HepG2 (cell line): ENCODE measurements around the gene FOXN3. TPM values are rescaled to one million over a fixed set of nuclear protein-coding genes. Genes with fewer than 3 reads are reported as not detected.

Experiments used
- ATAC-seq: fragments of 200-7000 bp; cut with Tn5 transposase; 3 replicates; pipeline ENCODE4 v1.9.1; 2020; ENCODE audit warnings: mild to moderate bottlenecking, moderate library complexity
- BruUV-seq: library from RNA; stranded (reverse); fragments of 400-500 nt; replicated peaks from 2 replicates; lab custom pipeline; 2021; lab: Mats Ljungman, UMichigan
- CTCF ChIA-PET: fragments of 300-600 bp; formaldehyde crosslinking; extraction: SDS; loops from one replicate; lab custom pipeline; 2021; ENCODE audit warnings: low total read pairs, inconsistent platforms, low intra/inter-chr PET ratio; lab: Yijun Ruan, JAX
- POLR2A ChIA-PET: fragments of 350-600 bp; sonication (Branson Sonifier 250); formaldehyde crosslinking; loops from one replicate; lab custom pipeline; 2020; ENCODE audit warnings: antibody characterized with exemption, inconsistent platforms; lab: Yijun Ruan, JAX
- DNase-seq: peaks from one replicate; pipeline ENCODE4 v3.0.0-alpha.2; 2015; ENCODE audit warnings: low spot score
- FAIRE-seq: peaks from 3 replicates; lab custom pipeline; 2011; peaks lifted over from hg19 to GRCh38; lab: Jason Lieb, UNC
- H2AFZ ChIP-seq: one replicate; pipeline ENCODE4 v1.6.1; 2011; ENCODE audit warnings: low read length, inconsistent platforms
- H3K27ac ChIP-seq: fragments of 300-600 bp; 3 replicates; pipeline ENCODE4 v1.8.0; 2011; ENCODE audit warnings: mixed run types, mild to moderate bottlenecking, mixed read lengths, low read length, inconsistent platforms; ENCODE audit not compliant: insufficient read depth; ENCODE audit errors: extremely low read length
- H3K27me3 ChIP-seq, 2 experiments: fragments of 200-600 bp in 1 of 2; 2 replicates in 1 of 2; 3 replicates in 1 of 2; pipeline versions ENCODE4 v1.6.0 to v1.8.0; 2011; ENCODE audit warnings: low read length in 2 of 2, mild to moderate bottlenecking in 2 of 2, moderate library complexity in 2 of 2, inconsistent platforms in 1 of 2; ENCODE audit not compliant: insufficient read depth in 2 of 2, control insufficient read depth in 1 of 2
- H3K36me3 ChIP-seq, 2 experiments: fragments of 200-600 bp in 1 of 2; replicated peaks in 1 of 2; 2 replicates in 1 of 2; 3 replicates in 1 of 2; pipeline versions ENCODE4 v1.5.1 to v1.8.0; 2011; ENCODE audit warnings: low read length in 2 of 2, inconsistent platforms in 1 of 2; ENCODE audit not compliant: insufficient read depth in 2 of 2, control insufficient read depth in 1 of 2
- H3K4me1 ChIP-seq: 2 replicates; pipeline ENCODE4 v1.5.1; 2012; ENCODE audit warnings: low read length, inconsistent platforms; ENCODE audit not compliant: insufficient read depth
- H3K4me2 ChIP-seq: 2 replicates; pipeline ENCODE4 v1.6.0; 2011; ENCODE audit warnings: low read depth, low read length, inconsistent platforms
- H3K4me3 ChIP-seq, 3 experiments: fragments of 200-600 bp in 1 of 3; sonication (generic), shearing (Covaris generic) in 1 of 3; replicated peaks in 1 of 3; 2 replicates each; pipeline ENCODE4 v1.5.1; 2011 to 2016; ENCODE audit warnings: low read length in 3 of 3, inconsistent platforms in 2 of 3, low read depth in 2 of 3, mild to moderate bottlenecking in 2 of 3, control low read depth in 1 of 3, mixed read lengths in 1 of 3; ENCODE audit not compliant: insufficient read depth in 1 of 3
- H3K79me2 ChIP-seq: one replicate; pipeline ENCODE4 v1.6.1; 2011; ENCODE audit warnings: low read length, inconsistent platforms; ENCODE audit not compliant: insufficient read depth
- H3K9ac ChIP-seq: 2 replicates; pipeline ENCODE4 v1.6.0; 2011; ENCODE audit warnings: mild to moderate bottlenecking, low read depth, low read length, inconsistent platforms; ENCODE audit not compliant: insufficient read depth
- H3K9me3 ChIP-seq: 2 replicates; pipeline ENCODE4 v1.5.1; 2012; ENCODE audit warnings: mild to moderate bottlenecking, low read length
- H4K20me1 ChIP-seq: 2 replicates; pipeline ENCODE4 v1.6.0; 2011; ENCODE audit warnings: inconsistent platforms, mild to moderate bottlenecking, low read length, moderate library complexity; ENCODE audit not compliant: insufficient read depth
- ASH2L ChIP-seq: fragments of 300-600, 200-600 bp; sonication (generic); IDR thresholded peaks from 2 replicates; pipeline ENCODE4 v1.7.0; 2017; ENCODE audit warnings: low read depth, mild to moderate bottlenecking, moderate library complexity, mixed read lengths, low read length; ENCODE audit not compliant: insufficient read length
- FOXO1 ChIP-seq: sonication (generic); formaldehyde crosslinking; IDR thresholded peaks from 2 replicates; pipeline ENCODE4 v1.4.0; 2020; ENCODE audit warnings: missing genetic modification reagents
- KAT2B ChIP-seq: fragments of 150-350 bp; IDR thresholded peaks from 2 replicates; pipeline ENCODE4 v1.6.1; 2014; ENCODE audit warnings: low read depth, low read length, borderline replicate concordance
- KDM6A ChIP-seq: IDR thresholded peaks from 2 replicates; pipeline ENCODE4 v1.6.1; 2016; ENCODE audit warnings: low read depth
- MEF2D ChIP-seq: sonication (generic); formaldehyde crosslinking; IDR thresholded peaks from 2 replicates; pipeline ENCODE4 v1.5.1; 2020; ENCODE audit warnings: mild to moderate bottlenecking, missing genetic modification reagents
- NCOA2 ChIP-seq: sonication (generic); formaldehyde crosslinking; IDR thresholded peaks from 2 replicates; pipeline ENCODE4 v1.8.0; 2022; ENCODE audit warnings: inconsistent platforms
- ZNF251 ChIP-seq: sonication (generic); formaldehyde crosslinking; IDR thresholded peaks from 2 replicates; pipeline ENCODE4 v1.9.0; 2021; ENCODE audit warnings: mild to moderate bottlenecking, missing genetic modification reagents
- ZNF660 ChIP-seq: sonication (generic); formaldehyde crosslinking; IDR thresholded peaks from 2 replicates; pipeline ENCODE4 v1.5.1; 2020; ENCODE audit warnings: mild to moderate bottlenecking, low read depth, missing genetic modification reagents, borderline replicate concordance
- WGBS: methylation state at CpG from one replicate; pipeline ENCODE4 v1.1.6; 2017; ENCODE audit warnings: low lambda C conversion rate; 5-methylcytosine and 5-hydroxymethylcytosine counted together
- in situ Hi-C: cut with HindIII; loops from 2 replicates; pipeline ENCODE4 v1.10.0; 2017; ENCODE audit warnings: low pct_unique_long_range_greater_than_20kb; ENCODE audit not compliant: extremely low pct_ligation_motif_present
- intact Hi-C: fragments of 100-400 bp; cut with micrococcal nuclease; formaldehyde crosslinking; loops from one replicate; pipeline ENCODE4 v1.10.0; 2022; ENCODE audit not compliant: unreplicated experiment
- polyA plus RNA-seq, 8 experiments: library from polyadenylated mRNA; depleted of rRNA in 3 of 8; stranded (reverse) in 7 of 8; unstranded in 1 of 8; fragments of >200 nt; fragmentation: Illumina TruSeq in 4 of 8; extraction: Trizol in 4 of 8; gene quantifications; 2 replicates each; pipeline versions ENCODE4 v1.2.1 to v1.2.3, GENCODE V29; 2011 to 2016; ENCODE audit warnings: low read depth in 4 of 8, missing spikeins in 1 of 8, mixed read lengths in 1 of 8; ENCODE audit not compliant: insufficient read depth in 1 of 8
- total RNA-seq, 5 experiments: library from RNA; depleted of rRNA; stranded (reverse); fragments of >200 nt; fragmentation: Illumina TruSeq; extraction: Trizol; gene quantifications; 2 replicates each; pipeline ENCODE4 v1.2.3, GENCODE V29; 2016; ENCODE audit warnings: low read depth in 1 of 5
- TF ChIP-seq, protein P1 (sequence below): sonication (generic); formaldehyde crosslinking; IDR thresholded peaks from 2 replicates; pipeline ENCODE4 v1.9.0; 2021; ENCODE audit warnings: mild to moderate bottlenecking, missing genetic modification reagents
- TF ChIP-seq, protein P2 (sequence below): sonication (generic); formaldehyde crosslinking; conservative IDR thresholded peaks from 2 replicates; pipeline ENCODE4 v1.8.0; 2022; ENCODE audit warnings: low read depth, missing genetic modification reagents
- TF ChIP-seq, protein P3 (sequence below): sonication (generic); formaldehyde crosslinking; conservative IDR thresholded peaks from 2 replicates; pipeline ENCODE4 v1.4.0; 2020; ENCODE audit warnings: missing genetic modification reagents
- TF ChIP-seq, protein P4 (sequence below): sonication (generic); formaldehyde crosslinking; IDR thresholded peaks from 2 replicates; pipeline ENCODE4 v1.9.0; 2022; ENCODE audit warnings: low read depth, missing genetic modification reagents

Gene FOXN3
- total and polyA plus RNA-seq, 2 of the 13 experiments (the other 11 are each of a cell fraction or from before 2014, with no cell fraction given), result 32.4 to 70.2 TPM

DNA sequence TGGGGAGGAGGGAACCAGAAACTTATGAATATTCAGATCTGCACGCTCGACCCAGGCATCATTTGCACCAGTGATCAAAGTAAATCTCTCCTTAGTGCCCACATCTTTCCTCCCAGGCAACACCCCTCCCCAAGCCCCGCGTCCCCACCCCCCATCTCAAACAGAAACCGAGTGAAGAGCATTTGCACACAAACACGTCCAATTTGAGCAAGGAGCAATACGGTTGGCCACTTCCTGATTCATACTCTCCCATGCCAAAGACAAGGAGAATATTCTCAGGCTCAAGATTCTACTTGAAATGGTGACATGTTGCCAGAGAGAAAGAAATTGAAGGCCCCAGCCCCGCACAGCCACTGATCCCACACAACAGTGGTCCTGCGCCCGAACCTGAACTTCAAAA is 7.1 kb downstream of the FOXN3 start:
- POLR2A ChIA-PET, result no interaction called here
- H3K4me3 ChIP-seq, result peak overlapping the region in 1 of 3 experiments; percentile 14; a peak in 1 of 6 replicates
- CTCF ChIA-PET, result no interaction called here
- no peaks in the 10 kb centered on the region for H3K27me3 ChIP-seq
- in situ Hi-C loops, result loop anchor here (25.0 kb wide), 1 partner anchor 502 kb away; no protein-coding TSS in a partner anchor
- H3K9ac ChIP-seq, result no peak overlapping the region
- no peak for ATAC-seq
- no peak for DNase-seq
- 80% methylated on average over 10 of the region's 10 CpGs for WGBS
- H3K9me3 ChIP-seq, result no peaks in the 10 kb centered on the region
- intact Hi-C loops, result loop anchor here (10.0 kb wide), 1 partner anchor 365 kb away; no protein-coding TSS in a partner anchor
- no TSS peak for BruUV-seq
- FAIRE-seq, result no peak
- no peak overlapping the region for H2AFZ ChIP-seq
- H3K4me2 ChIP-seq, result peak overlapping the region; percentile 51
- peaks cover 46% of the 10 kb centered on the region for H4K20me1 ChIP-seq
- H3K79me2 ChIP-seq, result peaks cover 98% of the 10 kb centered on the region
- H3K36me3 ChIP-seq, result peaks cover 26 to 60% of the 10 kb centered on the region in 2 experiments
- peaks cover 85% of the 10 kb centered on the region for H3K4me1 ChIP-seq
- H3K27ac ChIP-seq, result no peak overlapping the region
- no peak for TF ChIP-seq KAT2B
- TF ChIP-seq, protein P1, sequence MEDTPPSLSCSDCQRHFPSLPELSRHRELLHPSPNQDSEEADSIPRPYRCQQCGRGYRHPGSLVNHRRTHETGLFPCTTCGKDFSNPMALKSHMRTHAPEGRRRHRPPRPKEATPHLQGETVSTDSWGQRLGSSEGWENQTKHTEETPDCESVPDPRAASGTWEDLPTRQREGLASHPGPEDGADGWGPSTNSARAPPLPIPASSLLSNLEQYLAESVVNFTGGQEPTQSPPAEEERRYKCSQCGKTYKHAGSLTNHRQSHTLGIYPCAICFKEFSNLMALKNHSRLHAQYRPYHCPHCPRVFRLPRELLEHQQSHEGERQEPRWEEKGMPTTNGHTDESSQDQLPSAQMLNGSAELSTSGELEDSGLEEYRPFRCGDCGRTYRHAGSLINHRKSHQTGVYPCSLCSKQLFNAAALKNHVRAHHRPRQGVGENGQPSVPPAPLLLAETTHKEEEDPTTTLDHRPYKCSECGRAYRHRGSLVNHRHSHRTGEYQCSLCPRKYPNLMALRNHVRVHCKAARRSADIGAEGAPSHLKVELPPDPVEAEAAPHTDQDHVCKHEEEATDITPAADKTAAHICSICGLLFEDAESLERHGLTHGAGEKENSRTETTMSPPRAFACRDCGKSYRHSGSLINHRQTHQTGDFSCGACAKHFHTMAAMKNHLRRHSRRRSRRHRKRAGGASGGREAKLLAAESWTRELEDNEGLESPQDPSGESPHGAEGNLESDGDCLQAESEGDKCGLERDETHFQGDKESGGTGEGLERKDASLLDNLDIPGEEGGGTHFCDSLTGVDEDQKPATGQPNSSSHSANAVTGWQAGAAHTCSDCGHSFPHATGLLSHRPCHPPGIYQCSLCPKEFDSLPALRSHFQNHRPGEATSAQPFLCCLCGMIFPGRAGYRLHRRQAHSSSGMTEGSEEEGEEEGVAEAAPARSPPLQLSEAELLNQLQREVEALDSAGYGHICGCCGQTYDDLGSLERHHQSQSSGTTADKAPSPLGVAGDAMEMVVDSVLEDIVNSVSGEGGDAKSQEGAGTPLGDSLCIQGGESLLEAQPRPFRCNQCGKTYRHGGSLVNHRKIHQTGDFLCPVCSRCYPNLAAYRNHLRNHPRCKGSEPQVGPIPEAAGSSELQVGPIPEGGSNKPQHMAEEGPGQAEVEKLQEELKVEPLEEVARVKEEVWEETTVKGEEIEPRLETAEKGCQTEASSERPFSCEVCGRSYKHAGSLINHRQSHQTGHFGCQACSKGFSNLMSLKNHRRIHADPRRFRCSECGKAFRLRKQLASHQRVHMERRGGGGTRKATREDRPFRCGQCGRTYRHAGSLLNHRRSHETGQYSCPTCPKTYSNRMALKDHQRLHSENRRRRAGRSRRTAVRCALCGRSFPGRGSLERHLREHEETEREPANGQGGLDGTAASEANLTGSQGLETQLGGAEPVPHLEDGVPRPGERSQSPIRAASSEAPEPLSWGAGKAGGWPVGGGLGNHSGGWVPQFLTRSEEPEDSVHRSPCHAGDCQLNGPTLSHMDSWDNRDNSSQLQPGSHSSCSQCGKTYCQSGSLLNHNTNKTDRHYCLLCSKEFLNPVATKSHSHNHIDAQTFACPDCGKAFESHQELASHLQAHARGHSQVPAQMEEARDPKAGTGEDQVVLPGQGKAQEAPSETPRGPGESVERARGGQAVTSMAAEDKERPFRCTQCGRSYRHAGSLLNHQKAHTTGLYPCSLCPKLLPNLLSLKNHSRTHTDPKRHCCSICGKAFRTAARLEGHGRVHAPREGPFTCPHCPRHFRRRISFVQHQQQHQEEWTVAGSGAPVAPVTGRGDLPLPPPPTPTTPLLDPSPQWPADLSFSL, result no peak
- no peak for TF ChIP-seq ZNF251
- TF ChIP-seq ZNF660 (CRISPR knock-in tag), result no peak
- no peak for TF ChIP-seq NCOA2
- TF ChIP-seq, protein P2, sequence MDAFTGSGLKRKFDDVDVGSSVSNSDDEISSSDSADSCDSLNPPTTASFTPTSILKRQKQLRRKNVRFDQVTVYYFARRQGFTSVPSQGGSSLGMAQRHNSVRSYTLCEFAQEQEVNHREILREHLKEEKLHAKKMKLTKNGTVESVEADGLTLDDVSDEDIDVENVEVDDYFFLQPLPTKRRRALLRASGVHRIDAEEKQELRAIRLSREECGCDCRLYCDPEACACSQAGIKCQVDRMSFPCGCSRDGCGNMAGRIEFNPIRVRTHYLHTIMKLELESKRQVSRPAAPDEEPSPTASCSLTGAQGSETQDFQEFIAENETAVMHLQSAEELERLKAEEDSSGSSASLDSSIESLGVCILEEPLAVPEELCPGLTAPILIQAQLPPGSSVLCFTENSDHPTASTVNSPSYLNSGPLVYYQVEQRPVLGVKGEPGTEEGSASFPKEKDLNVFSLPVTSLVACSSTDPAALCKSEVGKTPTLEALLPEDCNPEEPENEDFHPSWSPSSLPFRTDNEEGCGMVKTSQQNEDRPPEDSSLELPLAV (CRISPR knock-in tag), result no peak
- no peak for TF ChIP-seq ASH2L
- TF ChIP-seq, protein P3, sequence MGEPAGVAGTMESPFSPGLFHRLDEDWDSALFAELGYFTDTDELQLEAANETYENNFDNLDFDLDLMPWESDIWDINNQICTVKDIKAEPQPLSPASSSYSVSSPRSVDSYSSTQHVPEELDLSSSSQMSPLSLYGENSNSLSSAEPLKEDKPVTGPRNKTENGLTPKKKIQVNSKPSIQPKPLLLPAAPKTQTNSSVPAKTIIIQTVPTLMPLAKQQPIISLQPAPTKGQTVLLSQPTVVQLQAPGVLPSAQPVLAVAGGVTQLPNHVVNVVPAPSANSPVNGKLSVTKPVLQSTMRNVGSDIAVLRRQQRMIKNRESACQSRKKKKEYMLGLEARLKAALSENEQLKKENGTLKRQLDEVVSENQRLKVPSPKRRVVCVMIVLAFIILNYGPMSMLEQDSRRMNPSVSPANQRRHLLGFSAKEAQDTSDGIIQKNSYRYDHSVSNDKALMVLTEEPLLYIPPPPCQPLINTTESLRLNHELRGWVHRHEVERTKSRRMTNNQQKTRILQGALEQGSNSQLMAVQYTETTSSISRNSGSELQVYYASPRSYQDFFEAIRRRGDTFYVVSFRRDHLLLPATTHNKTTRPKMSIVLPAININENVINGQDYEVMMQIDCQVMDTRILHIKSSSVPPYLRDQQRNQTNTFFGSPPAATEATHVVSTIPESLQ (CRISPR knock-in tag), result no peak
- TF ChIP-seq, protein P4, sequence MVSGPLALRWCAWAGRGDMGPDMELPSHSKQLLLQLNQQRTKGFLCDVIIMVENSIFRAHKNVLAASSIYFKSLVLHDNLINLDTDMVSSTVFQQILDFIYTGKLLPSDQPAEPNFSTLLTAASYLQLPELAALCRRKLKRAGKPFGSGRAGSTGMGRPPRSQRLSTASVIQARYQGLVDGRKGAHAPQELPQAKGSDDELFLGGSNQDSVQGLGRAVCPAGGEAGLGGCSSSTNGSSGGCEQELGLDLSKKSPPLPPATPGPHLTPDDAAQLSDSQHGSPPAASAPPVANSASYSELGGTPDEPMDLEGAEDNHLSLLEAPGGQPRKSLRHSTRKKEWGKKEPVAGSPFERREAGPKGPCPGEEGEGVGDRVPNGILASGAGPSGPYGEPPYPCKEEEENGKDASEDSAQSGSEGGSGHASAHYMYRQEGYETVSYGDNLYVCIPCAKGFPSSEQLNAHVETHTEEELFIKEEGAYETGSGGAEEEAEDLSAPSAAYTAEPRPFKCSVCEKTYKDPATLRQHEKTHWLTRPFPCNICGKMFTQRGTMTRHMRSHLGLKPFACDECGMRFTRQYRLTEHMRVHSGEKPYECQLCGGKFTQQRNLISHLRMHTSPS (CRISPR knock-in tag), result no peak
- no peak for TF ChIP-seq FOXO1
- TF ChIP-seq MEF2D (CRISPR knock-in tag), result no peak
- no peak for TF ChIP-seq KDM6A (CRISPR knock-in tag)
